Measurements from ENCODE around the gene TRIP13. TPM values are rescaled to one million over a fixed set of nuclear protein-coding genes. Genes with fewer than 3 reads are reported as not detected.

TRIP13 gene
- total RNA-seq, 2 donors from 2014 or later, result 21.9 to 32.4 TPM

DNA sequence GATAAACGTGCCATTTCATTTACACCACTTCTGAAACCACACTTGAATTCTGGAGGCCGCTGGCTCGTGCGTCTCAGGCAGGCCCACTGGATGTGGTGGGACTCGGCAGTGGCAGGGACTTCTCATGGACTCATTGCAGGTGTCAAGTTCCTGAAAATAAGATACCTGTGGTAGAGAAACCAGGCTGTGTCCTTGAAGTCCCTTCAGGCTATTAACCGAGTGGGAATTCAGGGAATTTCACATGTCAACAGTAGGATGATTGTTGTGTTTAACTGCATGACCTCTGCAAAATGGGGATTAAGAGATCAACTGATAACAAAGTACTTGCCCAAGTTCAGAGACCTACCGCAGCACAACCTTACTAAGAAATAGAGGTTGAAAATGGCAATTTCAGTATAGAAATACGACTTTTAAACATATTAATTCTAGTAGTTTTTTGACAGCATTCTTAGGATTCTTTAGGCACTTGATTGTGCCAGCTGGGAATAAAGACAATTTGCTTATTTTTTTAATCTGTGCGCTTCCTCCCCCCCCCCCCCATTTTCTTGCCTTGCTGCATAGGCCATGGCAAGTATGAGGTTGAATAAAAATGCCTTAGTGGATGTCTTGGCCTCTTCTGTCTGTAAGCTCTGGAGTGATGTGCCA lies 26.8 kb downstream of the TRIP13 start:
- Histone ChIP-seq H3K4me1 (ENCODE audit: control insufficient read depth, insufficient read depth, low read length) (peaks cover 17% of the 10 kb centered on the region), H3K4me3 (ENCODE audit: low read length) (peak overlapping the region; percentile 31), H3K9me3 (ENCODE audit: control insufficient read depth, low read length) (peaks cover 5% of the 10 kb centered on the region), H3K36me3 (ENCODE audit: control insufficient read depth, insufficient read depth, low read length) (peaks cover 48% of the 10 kb centered on the region), H3K9ac (ENCODE audit: extremely low read depth, low read length, poor library complexity, severe bottlenecking) (no peak overlapping the region), H3K27ac (ENCODE audit: low read depth, low read length) (no peak overlapping the region), H3K27me3 (ENCODE audit: control insufficient read depth, insufficient read depth, low read length, poor library complexity, severe bottlenecking) (peaks cover 4% of the 10 kb centered on the region)
- TF ChIP-seq, protein P1, sequence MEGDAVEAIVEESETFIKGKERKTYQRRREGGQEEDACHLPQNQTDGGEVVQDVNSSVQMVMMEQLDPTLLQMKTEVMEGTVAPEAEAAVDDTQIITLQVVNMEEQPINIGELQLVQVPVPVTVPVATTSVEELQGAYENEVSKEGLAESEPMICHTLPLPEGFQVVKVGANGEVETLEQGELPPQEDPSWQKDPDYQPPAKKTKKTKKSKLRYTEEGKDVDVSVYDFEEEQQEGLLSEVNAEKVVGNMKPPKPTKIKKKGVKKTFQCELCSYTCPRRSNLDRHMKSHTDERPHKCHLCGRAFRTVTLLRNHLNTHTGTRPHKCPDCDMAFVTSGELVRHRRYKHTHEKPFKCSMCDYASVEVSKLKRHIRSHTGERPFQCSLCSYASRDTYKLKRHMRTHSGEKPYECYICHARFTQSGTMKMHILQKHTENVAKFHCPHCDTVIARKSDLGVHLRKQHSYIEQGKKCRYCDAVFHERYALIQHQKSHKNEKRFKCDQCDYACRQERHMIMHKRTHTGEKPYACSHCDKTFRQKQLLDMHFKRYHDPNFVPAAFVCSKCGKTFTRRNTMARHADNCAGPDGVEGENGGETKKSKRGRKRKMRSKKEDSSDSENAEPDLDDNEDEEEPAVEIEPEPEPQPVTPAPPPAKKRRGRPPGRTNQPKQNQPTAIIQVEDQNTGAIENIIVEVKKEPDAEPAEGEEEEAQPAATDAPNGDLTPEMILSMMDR (conservative IDR thresholded peaks at IDR 0.05), result no peak
- DNase-seq, result peak; percentile 73
- Mint-ChIP-seq H3K36me3 (ENCODE audit: low read depth) (peaks cover 39% of the 10 kb centered on the region), H3K4me3 (peak overlapping the region; percentile 37), H3K4me1 (peaks cover 33% of the 10 kb centered on the region), H3K9me3 (no peaks in the 10 kb centered on the region), H3K27me3 (ENCODE audit: insufficient read depth) (peaks cover 6% of the 10 kb centered on the region), H3K27ac (peak overlapping the region; percentile 90)
- whole genome bisulfite sequencing, 2 experiments (ENCODE audit: insufficient coverage in 1 of 2, insufficient read length in 1 of 2), result 63 to 72% methylated on average over 6 to 8 of the region's 9 CpGs

GRCh38 chr5:920321-920720 lies 27.6 kb downstream of the TRIP13 start:
- TF ChIP-seq, protein P1 (conservative IDR thresholded peaks at IDR 0.05), result no peak
- Mint-ChIP-seq H3K36me3 (ENCODE audit: low read depth) (peaks cover 34% of the 10 kb centered on the region), H3K9me3 (no peaks in the 10 kb centered on the region), H3K27me3 (ENCODE audit: insufficient read depth) (peaks cover 15% of the 10 kb centered on the region), H3K27ac (peak overlapping the region; percentile 74), H3K4me1 (peaks cover 33% of the 10 kb centered on the region), H3K4me3 (no peak overlapping the region)
- H3K4me1 ChIP-seq (ENCODE audit: control insufficient read depth, insufficient read depth, low read length), result peaks cover 17% of the 10 kb centered on the region
- no peak overlapping the region for H3K27ac ChIP-seq (ENCODE audit: low read depth, low read length)
- no peak overlapping the region for H3K9ac ChIP-seq (ENCODE audit: extremely low read depth, low read length, poor library complexity, severe bottlenecking)
- H3K36me3 ChIP-seq (ENCODE audit: control insufficient read depth, insufficient read depth, low read length), result peaks cover 43% of the 10 kb centered on the region
- 65 to 75% methylated on average over 4 to 7 of the region's 7 CpGs for WGBS, 2 experiments (ENCODE audit: insufficient coverage in 1 of 2, insufficient read length in 1 of 2)
- DNase-seq, result no peak
- H3K4me3 ChIP-seq (ENCODE audit: low read length), result no peak overlapping the region
- H3K9me3 ChIP-seq (ENCODE audit: control insufficient read depth, low read length), result peaks cover 5% of the 10 kb centered on the region
- peaks cover 12% of the 10 kb centered on the region for H3K27me3 ChIP-seq (ENCODE audit: control insufficient read depth, insufficient read depth, low read length, poor library complexity, severe bottlenecking)

GRCh38 chr5:921456-922435 lies 29.1 kb downstream of the TRIP13 start:
- Histone ChIP-seq H3K27me3 (ENCODE audit: control insufficient read depth, insufficient read depth, low read length, poor library complexity, severe bottlenecking) (peaks cover 26% of the 10 kb centered on the region), H3K9me3 (ENCODE audit: control insufficient read depth, low read length) (peaks cover 5% of the 10 kb centered on the region), H3K4me1 (ENCODE audit: control insufficient read depth, insufficient read depth, low read length) (peaks cover 15% of the 10 kb centered on the region), H3K36me3 (ENCODE audit: control insufficient read depth, insufficient read depth, low read length) (peaks cover 29% of the 10 kb centered on the region), H3K9ac (ENCODE audit: extremely low read depth, low read length, poor library complexity, severe bottlenecking) (no peak overlapping the region), H3K4me3 (ENCODE audit: low read length) (no peak overlapping the region), H3K27ac (ENCODE audit: low read depth, low read length) (no peak overlapping the region)
- WGBS, 2 experiments (ENCODE audit: insufficient coverage in 1 of 2, insufficient read length in 1 of 2), result 95% methylated on average over 5 to 9 of the region's 9 CpGs
- DNase-seq, result no peak
- TF ChIP-seq, protein P1 (conservative IDR thresholded peaks at IDR 0.05), result no peak
- H3K27ac Mint-ChIP-seq, result no peak overlapping the region
- peaks cover 29% of the 10 kb centered on the region for H3K27me3 Mint-ChIP-seq (ENCODE audit: insufficient read depth)
- H3K4me3 Mint-ChIP-seq, result no peak overlapping the region
- peaks cover 34% of the 10 kb centered on the region for H3K4me1 Mint-ChIP-seq
- H3K36me3 Mint-ChIP-seq (ENCODE audit: low read depth), result peaks cover 21% of the 10 kb centered on the region
- H3K9me3 Mint-ChIP-seq, result no peaks in the 10 kb centered on the region
